Measurements from ENCODE around the gene PSMA6.
"Not testable (repeated sequence)": the region's sequence is repeated elsewhere in the genome, so short reads cannot be mapped to it uniquely, and the experiment has no call there.

PSMA6 gene

DNA sequence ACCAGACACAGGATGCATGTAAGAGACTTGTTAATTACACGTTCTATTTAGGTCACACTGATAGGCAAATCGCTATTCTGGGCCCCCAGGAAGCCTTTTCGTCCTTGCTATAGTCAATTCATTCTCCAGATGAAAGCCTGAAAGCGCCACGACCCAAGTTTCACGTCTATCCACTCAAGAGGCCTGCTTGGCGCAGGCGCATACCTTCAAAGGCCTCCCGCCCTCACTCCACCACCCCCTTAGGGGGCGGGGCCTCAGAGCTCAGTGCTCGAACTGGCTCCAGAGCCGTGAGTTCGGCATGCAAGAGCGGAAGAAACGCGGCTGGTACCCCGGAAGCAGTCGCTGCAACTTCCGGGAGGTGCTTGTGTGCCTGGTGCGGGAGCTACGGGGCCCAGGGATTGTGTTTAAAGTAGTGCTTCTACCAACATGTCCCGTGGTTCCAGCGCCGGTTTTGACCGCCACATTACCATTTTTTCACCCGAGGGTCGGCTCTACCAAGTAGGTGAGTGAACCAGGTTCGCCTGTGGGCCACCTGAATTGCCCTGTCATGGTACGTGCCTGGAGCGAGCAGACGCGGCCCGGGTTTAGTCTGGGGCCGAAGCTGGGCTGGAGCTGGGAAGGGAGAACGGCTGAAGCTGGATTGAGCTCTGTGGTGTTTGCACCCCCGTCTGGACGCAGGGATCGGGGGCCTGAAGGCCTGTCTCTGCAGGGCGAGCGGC, at the start of gene PSMA6:
PSMA6 (plus strand) TSS at position 332 of the 719 bp plus-strand sequence; CDS start at position 427, 95 bp downstream.
- peak; percentile 85 for DNase-seq (ENCODE audit: extremely low spot score, insufficient read length, low read depth)
- FAIRE-seq: peak; percentile 98

DNA sequence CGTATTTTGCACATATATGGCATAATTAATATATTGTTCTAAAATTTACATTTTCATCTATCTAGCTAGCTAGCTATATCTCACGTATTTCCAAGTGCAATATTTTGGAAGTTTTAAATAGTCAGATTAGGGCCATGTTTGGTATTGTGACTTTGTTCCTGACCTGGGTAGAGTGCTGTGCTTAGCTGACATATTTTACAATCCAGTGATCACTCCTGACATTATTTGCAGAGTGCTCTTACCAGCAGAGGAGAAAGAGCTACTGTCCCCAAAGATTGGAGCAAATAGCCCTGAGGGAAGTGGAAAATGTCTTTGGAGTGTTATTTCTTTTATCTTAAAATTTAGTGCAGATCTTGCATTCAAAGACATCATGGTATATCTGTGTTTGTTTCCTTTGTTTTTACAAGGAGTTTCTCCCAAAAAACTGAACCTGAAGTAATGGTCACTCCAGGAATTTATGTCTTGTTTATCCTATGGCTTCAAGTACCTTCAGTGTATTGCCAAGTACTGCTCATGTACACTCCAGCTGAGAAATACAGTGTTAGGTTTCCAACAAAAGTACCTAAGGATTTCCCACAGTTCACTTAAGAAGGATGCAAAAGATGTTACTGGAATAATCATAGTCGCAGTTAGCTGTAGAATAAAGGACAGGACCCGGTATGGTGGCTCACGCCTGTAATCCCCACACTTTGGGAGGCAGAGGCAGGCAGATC, 49.4 kb upstream of the PSMA6 start:
- FAIRE-seq (no peak), DNase-seq (ENCODE audit: extremely low spot score, insufficient read length, low read depth) (no peak)

DNA sequence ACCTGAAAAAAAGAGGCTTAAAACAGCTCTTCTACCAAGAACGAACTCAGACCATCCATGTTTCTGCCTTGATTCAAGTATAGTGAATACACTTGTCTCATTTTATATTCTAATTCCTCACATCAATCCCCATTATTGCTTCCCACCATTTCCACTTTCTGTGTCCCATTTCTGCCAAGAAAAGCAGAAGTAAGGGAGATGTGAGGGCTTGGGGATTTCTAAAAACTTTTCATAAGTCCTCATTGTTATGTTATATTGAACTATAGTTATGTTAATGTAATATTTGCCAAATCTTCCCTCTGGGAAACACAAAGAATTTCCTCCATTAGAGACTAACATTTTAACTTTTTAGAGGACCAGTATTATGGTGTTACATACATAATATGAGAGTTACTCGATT, 48.2 kb upstream of the PSMA6 start:
- DNase-seq (ENCODE audit: extremely low spot score, insufficient read length, low read depth) (no peak), FAIRE-seq (no peak)

DNA sequence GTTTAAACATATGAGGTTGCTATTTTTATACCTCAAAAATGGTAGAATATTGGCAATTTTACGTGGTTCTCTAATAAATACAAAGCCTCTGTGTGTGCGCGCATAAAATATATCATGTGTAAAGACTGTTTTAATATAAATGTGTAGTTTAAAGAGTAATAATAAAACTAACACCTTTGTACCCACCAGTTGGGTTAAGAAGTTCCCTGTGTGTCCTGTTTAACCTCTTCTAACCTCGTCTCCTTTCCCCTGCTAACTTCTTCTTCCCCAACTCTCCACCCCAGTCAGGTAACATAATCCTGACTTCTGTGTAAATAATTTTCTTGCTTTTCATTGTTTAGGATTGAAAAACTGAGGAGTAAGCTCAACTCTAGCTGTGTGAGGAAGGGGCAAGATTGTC, 47.6 kb upstream of the PSMA6 start:
- FAIRE-seq (no peak), DNase-seq (ENCODE audit: extremely low spot score, insufficient read length, low read depth) (no peak)

DNA sequence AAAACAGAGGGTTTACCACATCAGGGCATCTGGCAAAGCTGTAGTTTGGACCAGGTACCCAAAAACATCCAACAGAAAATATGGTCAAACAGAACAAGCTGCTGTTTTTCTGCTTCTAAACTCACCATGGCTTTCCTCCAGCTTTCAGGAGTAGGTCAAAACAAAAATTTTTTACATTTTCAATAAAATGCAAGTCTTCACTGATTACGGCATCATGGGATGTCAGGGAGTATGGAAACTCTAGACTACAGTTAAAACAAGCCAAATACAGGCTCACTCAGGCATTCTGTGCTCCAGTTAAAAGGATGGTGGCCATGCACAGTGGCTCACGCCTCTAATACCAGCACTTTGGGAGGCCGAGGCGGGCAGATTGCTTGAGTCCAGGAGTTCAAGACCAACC, 47.1 kb upstream of the PSMA6 start:
- FAIRE-seq: no peak
- no peak for DNase-seq (ENCODE audit: extremely low spot score, insufficient read length, low read depth)

DNA sequence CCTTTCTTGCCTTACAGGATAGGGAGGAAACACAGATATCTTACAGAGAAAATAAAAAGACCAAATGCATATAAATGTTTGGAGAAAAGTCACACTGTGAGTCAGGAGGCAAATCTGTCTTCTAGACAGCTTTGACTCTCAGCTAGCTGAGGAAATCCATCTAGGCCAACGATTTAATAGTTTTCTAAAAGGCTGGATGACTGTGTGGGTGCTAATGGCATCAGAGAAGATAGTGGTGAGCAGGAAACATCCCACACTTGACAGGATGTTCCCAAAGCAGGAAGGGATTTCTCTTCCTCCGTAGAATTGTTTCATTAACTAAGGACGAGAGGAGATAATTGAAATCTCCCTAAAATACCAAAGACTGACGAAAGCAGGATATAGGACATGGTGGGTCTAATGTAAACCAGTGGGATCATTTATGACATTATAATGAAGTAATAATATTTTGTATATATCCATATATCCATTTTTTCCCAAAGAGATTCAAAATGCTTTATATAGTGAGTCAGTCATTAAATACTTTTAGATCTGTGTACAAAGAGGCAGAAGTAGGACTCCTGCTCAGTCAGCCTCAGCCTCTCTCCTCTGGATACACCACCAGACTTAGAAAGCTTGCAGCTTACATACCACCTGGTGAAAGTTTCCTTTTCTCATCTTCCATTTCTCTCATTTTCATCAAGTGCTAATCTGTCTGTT, 44.3 kb upstream of the PSMA6 start:
- FAIRE-seq: no peak
- no peak for DNase-seq (ENCODE audit: extremely low spot score, insufficient read length, low read depth)

DNA sequence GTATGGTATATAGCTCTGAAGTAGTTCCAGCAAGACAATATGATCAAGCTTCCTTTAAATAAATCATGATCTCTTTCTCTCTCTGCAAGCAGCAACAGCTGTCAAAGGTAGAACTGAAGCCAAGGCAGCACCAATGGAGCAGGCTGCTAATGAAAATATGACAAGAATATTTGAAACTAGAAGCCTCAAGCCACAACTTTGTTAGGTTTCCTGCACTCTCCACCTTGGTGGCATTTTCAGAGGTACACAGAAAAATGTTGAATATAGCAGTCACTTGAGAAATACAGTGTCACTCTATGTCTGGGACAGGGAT, 43.8 kb upstream of the PSMA6 start:
- no peak for DNase-seq (ENCODE audit: extremely low spot score, insufficient read length, low read depth)
- FAIRE-seq: no peak

DNA sequence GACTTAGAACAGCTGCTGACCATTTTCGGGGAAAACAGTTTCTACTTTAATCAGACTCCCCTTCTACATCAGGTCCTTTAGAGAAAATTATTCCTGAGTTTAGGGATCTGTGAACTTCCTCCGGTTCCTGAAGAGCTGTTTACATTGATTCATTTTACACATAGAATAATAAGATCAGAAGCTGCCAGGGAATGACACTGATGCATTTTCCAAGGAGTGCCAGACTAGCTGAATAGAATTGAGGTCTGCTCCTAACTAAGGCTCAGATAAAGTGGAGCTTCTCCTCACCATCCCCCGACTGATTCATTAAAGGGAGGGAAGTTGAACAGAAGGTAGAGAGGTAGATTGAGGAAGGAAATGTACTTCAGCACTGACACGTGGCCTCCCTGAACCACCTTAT, 41.9 kb upstream of the PSMA6 start:
- DNase-seq (ENCODE audit: extremely low spot score, insufficient read length, low read depth) (no peak), FAIRE-seq (no peak)

DNA sequence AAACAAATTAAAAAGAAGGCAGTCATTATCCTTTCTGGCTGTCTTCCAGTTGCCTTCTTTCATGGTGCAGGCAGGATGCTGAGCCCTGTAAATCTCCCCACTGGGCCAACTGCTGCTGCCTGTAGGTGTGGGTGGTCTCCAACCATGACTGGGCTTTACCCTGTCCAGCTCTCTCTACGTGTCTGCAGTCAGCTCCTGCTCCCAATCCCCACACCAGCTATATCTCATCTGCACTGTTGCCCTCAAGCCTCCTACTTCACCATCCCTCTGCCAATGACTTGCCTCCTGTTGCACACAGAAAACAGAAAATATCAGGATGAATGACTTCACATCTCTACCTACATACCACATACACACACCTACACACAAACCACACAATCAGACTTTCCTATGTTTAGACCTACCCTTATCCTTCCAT, 39.7 kb upstream of the PSMA6 start:
- FAIRE-seq (no peak), DNase-seq (ENCODE audit: extremely low spot score, insufficient read length, low read depth) (no peak)

DNA sequence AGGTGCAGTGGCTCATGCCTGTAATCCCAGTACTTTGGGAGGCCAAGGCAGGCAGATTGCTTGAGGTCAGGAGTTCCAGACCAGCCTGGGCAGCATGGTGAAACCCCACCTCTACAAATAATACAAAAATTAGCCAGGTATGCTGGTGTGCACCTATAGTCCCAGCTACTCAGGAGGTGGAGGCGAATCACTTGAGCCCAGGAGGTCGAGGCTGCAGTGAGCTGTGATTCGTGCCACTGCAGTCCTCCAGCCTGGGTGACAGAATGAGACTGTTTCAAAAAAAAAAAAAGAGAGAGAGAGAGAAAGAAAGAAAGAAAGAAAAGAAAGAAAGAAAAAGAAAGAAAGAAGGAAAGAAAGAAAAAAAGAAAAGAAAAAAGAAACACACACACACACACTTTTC, 39.1 kb upstream of the PSMA6 start:
- FAIRE-seq; DNase-seq (ENCODE audit: extremely low spot score, insufficient read length, low read depth): not testable (repeated sequence)

DNA sequence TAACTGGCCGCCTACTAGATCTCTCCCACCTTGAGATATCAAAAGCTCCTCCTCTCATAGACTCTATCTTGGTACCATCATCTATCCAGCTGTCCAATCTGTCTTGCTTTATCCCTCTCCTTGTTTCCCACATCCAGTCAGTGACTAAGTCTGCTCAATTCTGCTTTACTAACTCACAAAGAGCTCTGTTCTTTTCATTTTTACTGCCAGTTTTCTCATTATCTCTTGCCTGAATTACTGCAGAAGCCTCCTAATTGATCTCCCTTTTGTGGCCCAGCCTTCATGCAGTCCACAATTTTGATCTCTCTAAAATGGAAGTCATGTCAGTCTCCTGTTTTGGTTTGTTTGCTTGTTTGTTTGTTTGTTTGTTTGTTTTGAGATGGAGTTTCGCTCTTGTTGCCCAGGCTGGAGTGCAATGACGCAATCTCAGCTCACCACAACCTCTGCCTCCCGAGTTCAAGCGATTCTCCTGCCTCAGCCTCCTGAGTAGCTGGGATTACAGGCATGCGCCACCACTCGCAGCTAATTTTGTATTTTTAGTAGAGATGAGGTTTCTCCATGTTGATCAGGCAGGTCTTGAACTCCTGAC, 38.1 kb upstream of the PSMA6 start:
- not testable (repeated sequence) for FAIRE-seq; DNase-seq (ENCODE audit: extremely low spot score, insufficient read length, low read depth)

DNA sequence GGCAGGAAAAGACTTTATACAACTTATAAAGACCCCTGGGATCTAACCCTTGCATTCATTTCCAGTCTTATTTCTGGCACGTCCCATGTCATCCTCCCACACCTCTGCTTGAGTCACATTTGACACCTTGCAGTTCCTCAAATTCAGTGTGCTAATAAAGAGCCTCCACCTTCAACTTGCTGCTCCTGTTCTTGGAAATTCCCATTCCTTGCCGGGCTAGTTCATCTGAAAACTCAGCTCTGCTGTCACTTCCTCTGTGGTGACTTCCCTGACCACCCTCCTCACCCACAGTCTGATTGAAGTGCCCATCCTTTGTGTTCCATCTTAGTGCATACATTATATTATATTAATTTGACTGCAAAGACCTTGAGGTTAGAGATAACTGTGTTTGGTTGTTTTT, 37.4 kb upstream of the PSMA6 start:
- no peak for DNase-seq (ENCODE audit: extremely low spot score, insufficient read length, low read depth)
- FAIRE-seq: no peak

DNA sequence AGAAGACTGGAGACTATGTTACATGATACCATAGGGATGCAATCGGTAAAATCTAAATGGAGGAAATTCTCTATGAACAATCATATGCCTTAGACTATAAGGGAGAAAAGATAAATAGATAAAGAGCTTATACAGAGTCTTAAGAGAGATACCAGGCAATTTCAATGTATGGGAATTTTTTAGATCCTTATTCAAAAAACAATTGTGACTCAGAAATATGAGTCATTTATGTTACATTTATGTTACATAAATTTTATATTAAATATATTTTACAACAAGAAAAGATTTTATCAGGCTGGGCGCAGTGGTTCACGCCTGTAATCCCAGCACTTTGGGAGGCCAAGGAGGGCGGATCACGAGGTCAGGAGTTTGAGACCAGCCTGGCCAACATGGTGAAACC, 36.5 kb upstream of the PSMA6 start:
- FAIRE-seq: no peak
- DNase-seq (ENCODE audit: extremely low spot score, insufficient read length, low read depth): no peak

DNA sequence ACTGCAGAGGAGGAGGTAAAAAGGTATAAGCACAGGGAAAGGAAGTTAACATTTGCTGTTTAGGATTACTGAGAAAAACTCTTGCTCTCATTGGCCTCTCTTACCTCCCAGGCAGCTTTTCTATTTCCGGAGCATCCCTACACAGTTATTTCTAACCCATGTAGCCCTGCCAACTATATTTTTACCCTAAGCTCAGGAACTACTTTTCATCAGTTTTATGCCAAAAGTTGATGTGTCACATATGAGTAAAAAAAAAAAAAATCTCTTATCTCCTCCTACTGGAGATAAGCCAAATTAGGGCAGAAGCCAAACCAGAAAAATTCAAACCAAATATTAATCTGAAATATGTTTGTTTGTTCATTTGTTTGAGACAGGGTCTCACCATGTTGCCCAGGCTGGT, 34.4 kb upstream of the PSMA6 start:
- DNase-seq (ENCODE audit: extremely low spot score, insufficient read length, low read depth) (no peak), FAIRE-seq (no peak)

DNA sequence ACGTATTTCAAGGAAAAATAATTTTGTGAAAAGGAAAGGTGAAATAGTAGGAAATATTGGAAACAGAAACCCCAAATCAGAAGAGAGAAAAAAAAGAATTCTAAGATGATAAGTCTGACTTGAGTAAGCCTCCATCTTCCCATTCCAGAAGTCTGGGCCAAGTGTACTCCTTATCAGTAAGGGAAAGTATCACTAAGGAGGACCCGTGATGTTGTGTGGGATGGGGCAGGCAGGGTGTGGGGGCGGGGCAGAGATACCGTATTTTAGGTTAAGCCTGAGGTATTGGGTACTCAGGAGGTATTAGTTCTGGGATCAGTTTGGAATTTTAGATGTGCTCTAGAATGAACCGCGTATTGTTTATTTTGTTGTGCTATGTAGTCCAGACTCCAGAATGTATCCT, 33.8 kb upstream of the PSMA6 start:
- DNase-seq (ENCODE audit: extremely low spot score, insufficient read length, low read depth) (no peak), FAIRE-seq (no peak)

DNA sequence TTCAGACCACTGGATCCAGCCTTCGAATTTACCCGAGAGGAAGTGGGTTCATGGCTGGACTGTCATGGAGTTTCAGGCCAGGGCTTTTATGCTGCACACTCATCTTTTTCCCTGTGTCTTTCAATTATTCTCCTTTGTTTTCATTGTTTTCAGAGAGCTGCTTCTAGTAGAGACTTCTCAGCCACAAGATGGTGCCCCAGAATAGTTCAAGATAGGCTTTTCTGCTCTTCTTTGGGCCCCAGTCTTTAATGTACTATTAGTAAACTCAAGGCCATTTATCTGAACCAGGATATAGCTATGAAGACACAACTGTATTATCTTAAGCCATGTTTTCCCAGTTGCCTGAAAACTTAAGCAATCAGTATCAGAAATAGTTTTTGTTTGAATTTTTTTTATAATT, 30.4 kb upstream of the PSMA6 start:
- no peak for DNase-seq (ENCODE audit: extremely low spot score, insufficient read length, low read depth)
- FAIRE-seq: no peak

DNA sequence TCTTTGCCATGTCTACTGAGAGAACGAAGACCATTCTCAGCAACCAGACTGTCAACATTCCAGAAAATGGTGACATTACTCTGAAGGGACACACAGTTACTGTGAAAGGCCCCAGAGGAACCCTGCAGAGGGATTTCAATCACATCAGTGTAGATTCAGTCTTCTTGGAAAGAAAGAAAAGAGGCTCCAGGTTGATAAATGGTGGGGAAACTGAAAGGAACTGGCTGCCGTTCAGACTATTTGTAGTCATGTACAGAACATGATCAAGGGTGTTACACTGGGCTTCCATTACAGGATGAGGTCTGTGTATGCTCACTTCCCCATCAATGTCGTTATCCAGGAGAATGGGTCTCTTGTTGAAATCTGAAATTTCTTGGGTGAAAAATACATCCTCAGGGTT, 29.7 kb upstream of the PSMA6 start:
- FAIRE-seq: no peak

DNA sequence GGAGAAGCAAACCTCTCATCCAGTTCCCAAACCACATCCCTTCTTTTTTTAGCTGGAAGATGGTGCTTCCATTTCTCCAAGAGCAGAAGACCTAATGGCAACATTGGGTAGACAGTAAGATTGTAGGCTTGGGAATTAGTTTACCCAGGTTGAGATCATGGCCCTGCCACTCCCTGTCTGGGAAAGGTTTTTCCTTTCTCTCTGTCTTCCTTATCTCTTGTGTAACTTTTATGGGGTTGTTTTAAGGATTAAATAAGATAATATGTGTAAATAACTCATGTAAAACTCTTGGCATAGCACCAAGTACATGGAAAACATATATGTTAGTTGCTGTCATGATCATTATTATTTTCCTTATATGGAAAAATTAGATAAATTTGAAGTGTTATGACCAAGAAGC, 23.2 kb upstream of the PSMA6 start:
- FAIRE-seq (no peak), DNase-seq (ENCODE audit: extremely low spot score, insufficient read length, low read depth) (no peak)

More for the DNA sequence above, 29.7 kb upstream of the PSMA6 start:
- no peak for DNase-seq (ENCODE audit: extremely low spot score, insufficient read length, low read depth)

DNA sequence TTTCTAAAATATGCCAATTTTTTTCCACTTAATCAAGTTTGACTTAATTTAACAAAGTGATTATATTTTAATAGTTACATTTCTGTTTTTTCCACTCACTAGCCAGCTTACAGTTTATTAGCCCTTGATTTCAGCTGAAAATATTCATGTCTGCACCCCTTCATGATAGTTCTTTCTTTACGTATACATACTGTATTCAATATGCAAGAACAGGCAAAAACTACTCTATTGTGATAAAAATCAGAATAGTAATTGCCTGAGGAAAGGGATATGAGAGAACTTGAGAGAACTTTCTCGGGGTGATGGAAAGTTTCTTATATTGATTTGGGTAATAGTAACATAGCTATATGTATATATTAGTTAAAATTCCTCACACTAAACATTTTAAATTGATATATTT, 17.4 kb upstream of the PSMA6 start:
- FAIRE-seq (no peak), DNase-seq (ENCODE audit: extremely low spot score, insufficient read length, low read depth) (no peak)

DNA sequence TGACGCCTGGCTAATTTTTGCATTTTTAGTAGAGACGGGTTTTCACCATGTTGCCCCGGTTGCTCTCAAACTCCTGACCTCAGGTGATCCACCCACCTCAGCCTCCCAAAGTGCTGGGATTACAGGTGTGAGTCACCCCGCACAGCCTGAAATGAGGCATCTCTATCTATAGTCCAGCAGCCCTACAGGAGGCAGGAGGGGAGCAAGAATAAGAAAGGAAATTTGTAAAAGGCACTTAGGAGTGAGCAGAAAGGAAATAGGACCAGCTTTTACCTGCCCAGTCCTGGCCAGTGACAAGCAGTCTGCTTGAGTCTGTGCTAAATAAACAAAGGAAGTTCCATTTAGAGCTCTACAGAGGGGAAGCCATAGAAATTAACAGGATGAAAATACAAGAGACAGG, 15.0 kb upstream of the PSMA6 start:
- FAIRE-seq (no peak), DNase-seq (ENCODE audit: extremely low spot score, insufficient read length, low read depth) (no peak)

DNA sequence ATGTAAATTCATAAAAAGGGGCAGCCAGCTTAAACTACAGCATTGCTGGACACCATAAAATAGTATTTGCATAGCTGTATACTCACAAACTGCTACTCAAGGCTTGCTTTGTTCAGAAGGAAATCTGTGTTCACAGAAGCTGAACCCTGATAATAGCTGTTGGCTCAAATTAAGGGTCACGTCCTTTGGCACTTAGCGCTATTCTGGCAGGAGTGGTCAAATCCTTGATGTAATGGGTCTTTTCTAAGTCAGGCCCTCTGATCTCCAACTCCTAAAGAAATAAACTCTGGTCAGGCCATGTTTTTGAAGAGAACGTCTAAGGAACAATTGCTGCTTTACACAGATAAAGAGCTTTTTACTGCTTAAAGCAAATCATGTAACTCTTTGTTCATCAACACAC, 12.8 kb upstream of the PSMA6 start:
- FAIRE-seq (no peak), DNase-seq (ENCODE audit: extremely low spot score, insufficient read length, low read depth) (no peak)

Measured in GM18507 (cell line).